H1 (cell line): ENCODE measurements around the gene FAM209B. TPM values are rescaled to one million over a fixed set of nuclear protein-coding genes. Genes with fewer than 3 reads are reported as not detected.

Source experiments
- CTCF ChIA-PET: fragments of 300-600 bp; sonication (Branson Sonifier 250); formaldehyde crosslinking; loops from one replicate; lab custom pipeline; 2021; ENCODE audit not compliant: partially characterized antibody; lab: Charles Lee
- POLR2A ChIA-PET: fragments of 300-600 bp; sonication (Branson Sonifier 250); formaldehyde crosslinking; loops from one replicate; lab custom pipeline; 2021; ENCODE audit warnings: inconsistent platforms; ENCODE audit not compliant: partially characterized antibody; lab: Charles Lee
- DNase-seq, 2 experiments: peaks; one replicate each; pipeline versions ENCODE4 v3.0.0 to v3.0.0-alpha.2; 2010 to 2022; ENCODE audit warnings: low spot score in 2 of 2, low read depth in 1 of 2, mixed read lengths in 1 of 2
- FAIRE-seq: peaks from 2 replicates; lab custom pipeline; 2011; peaks lifted over from hg19 to GRCh38; lab: Jason Lieb, UNC
- H2AFZ ChIP-seq: 2 replicates; pipeline ENCODE4 v1.8.1; 2012; ENCODE audit warnings: low read length, inconsistent platforms
- H2AK5ac ChIP-seq: 2 replicates; pipeline ENCODE4 v1.6.1; 2013; ENCODE audit warnings: low read depth, low read length
- H2BK120ac ChIP-seq: replicated peaks from 2 replicates; pipeline ENCODE3; 2013; ENCODE audit warnings: low read depth, low read length, inconsistent platforms
- H2BK12ac ChIP-seq: 2 replicates; pipeline ENCODE4 v1.6.1; 2013; ENCODE audit warnings: low read depth, low read length
- H2BK15ac ChIP-seq: 2 replicates; pipeline ENCODE4 v1.6.1; 2013; ENCODE audit warnings: low read length
- H2BK20ac ChIP-seq: 2 replicates; pipeline ENCODE4 v1.6.1; 2013; ENCODE audit warnings: low read length
- H2BK5ac ChIP-seq: 2 replicates; pipeline ENCODE4 v1.6.1; 2013; ENCODE audit warnings: low read depth, low read length
- H3K14ac ChIP-seq: 2 replicates; pipeline ENCODE4 v1.6.1; 2013; ENCODE audit warnings: inconsistent platforms; ENCODE audit not compliant: insufficient read length
- H3K18ac ChIP-seq: 2 replicates; pipeline ENCODE4 v1.6.1; 2013; ENCODE audit warnings: low read length; ENCODE audit errors: extremely low read depth
- H3K23ac ChIP-seq: 2 replicates; pipeline ENCODE4 v1.6.1; 2013; ENCODE audit warnings: inconsistent platforms; ENCODE audit not compliant: insufficient read length
- H3K23me2 ChIP-seq: 2 replicates; pipeline ENCODE4 v1.6.1; 2013; ENCODE audit warnings: low read depth, low read length
- H3K27ac ChIP-seq: 2 replicates; pipeline ENCODE4 v1.6.1; 2011; ENCODE audit warnings: low read depth, low read length, inconsistent platforms
- H3K27me3 ChIP-seq, 4 experiments: replicated peaks in 1 of 4; 1 replicate in 1 of 4; 2 replicates in 3 of 4; pipeline versions ENCODE4 v1.6.1 to v1.8.1; 2011 to 2013; ENCODE audit warnings: low read length in 3 of 4, mild to moderate bottlenecking in 3 of 4, inconsistent platforms in 2 of 4, mixed read lengths in 2 of 4, moderate library complexity in 1 of 4; ENCODE audit not compliant: control insufficient read depth in 3 of 4, insufficient read depth in 3 of 4; ENCODE audit errors: extremely low read depth in 1 of 4
- H3K36me3 ChIP-seq, 4 experiments: 2 replicates each; pipeline versions ENCODE4 v1.6.1 to v1.8.1; 2011 to 2013; ENCODE audit warnings: mild to moderate bottlenecking in 4 of 4, low read length in 3 of 4, moderate library complexity in 2 of 4, control low read depth in 1 of 4, inconsistent platforms in 1 of 4; ENCODE audit not compliant: insufficient read depth in 4 of 4, control insufficient read depth in 2 of 4
- H3K4ac ChIP-seq: replicated peaks from 2 replicates; pipeline ENCODE3; 2013; ENCODE audit warnings: low read length, low read depth, mixed read lengths, inconsistent platforms; ENCODE audit not compliant: insufficient read length
- H3K4me1 ChIP-seq, 4 experiments: replicated peaks in 1 of 4; 1 replicate in 1 of 4; 2 replicates in 3 of 4; pipeline versions ENCODE4 v1.6.1 to v1.8.1; 2011 to 2013; ENCODE audit warnings: low read length in 3 of 4, inconsistent platforms in 2 of 4, mixed read lengths in 1 of 4; ENCODE audit not compliant: insufficient read depth in 4 of 4, control insufficient read depth in 3 of 4
- H3K4me2 ChIP-seq, 2 experiments: 2 replicates each; pipeline versions ENCODE4 v1.6.1 to v1.8.1; 2011 to 2013; ENCODE audit warnings: low read depth in 2 of 2, low read length in 2 of 2, control low read depth in 1 of 2, inconsistent platforms in 1 of 2, mild to moderate bottlenecking in 1 of 2; ENCODE audit not compliant: insufficient read depth in 1 of 2
- H3K4me3 ChIP-seq, 4 experiments: fragments of 200-600, 300-600 bp in 1 of 4; sonication (generic), shearing (Covaris generic), sonication (Bioruptor Twin) in 1 of 4; 2 replicates each; pipeline versions ENCODE4 v1.5.1 to v1.8.1; 2011 to 2016; ENCODE audit warnings: low read length in 4 of 4, low read depth in 3 of 4, control low read depth in 2 of 4, inconsistent platforms in 2 of 4, mild to moderate bottlenecking in 2 of 4, mixed read lengths in 1 of 4, moderate library complexity in 1 of 4; ENCODE audit not compliant: insufficient read depth in 2 of 4; ENCODE audit errors: extremely low read depth in 1 of 4
- H3K56ac ChIP-seq: replicated peaks from 2 replicates; pipeline ENCODE3; 2013; ENCODE audit warnings: low read depth, mild to moderate bottlenecking, mixed read lengths, low read length, inconsistent platforms; ENCODE audit not compliant: insufficient read length
- H3K79me1 ChIP-seq: 2 replicates; pipeline ENCODE4 v1.6.1; 2013; ENCODE audit warnings: low read depth, low read length, control low read depth
- H3K79me2 ChIP-seq, 2 experiments: 2 replicates each; pipeline versions ENCODE4 v1.6.1 to v1.8.1; 2012 to 2013; ENCODE audit warnings: low read length in 2 of 2, mild to moderate bottlenecking in 2 of 2, inconsistent platforms in 1 of 2; ENCODE audit not compliant: insufficient read depth in 2 of 2, control insufficient read depth in 1 of 2
- H3K9ac ChIP-seq, 4 experiments: replicated peaks in 1 of 4; 1 replicate in 1 of 4; 2 replicates in 3 of 4; pipeline versions ENCODE4 v1.6.1 to v1.8.1; 2011 to 2013; ENCODE audit warnings: low read depth in 3 of 4, low read length in 3 of 4, control low read depth in 2 of 4, mild to moderate bottlenecking in 2 of 4, moderate library complexity in 2 of 4, inconsistent platforms in 1 of 4; ENCODE audit errors: extremely low read depth in 1 of 4
- H3K9me3 ChIP-seq, 2 experiments: 2 replicates each; pipeline versions ENCODE4 v1.6.1 to v1.8.1; 2012 to 2013; ENCODE audit warnings: mild to moderate bottlenecking in 2 of 2, moderate library complexity in 2 of 2, control low read depth in 1 of 2, inconsistent platforms in 1 of 2, low read depth in 1 of 2, low read length in 1 of 2, mixed read lengths in 1 of 2; ENCODE audit not compliant: insufficient read depth in 2 of 2
- H4K20me1 ChIP-seq, 2 experiments: replicated peaks in 1 of 2; 2 replicates each; pipeline versions ENCODE3 to v1.8.1; 2011 to 2013; ENCODE audit warnings: inconsistent platforms in 2 of 2, low read length in 2 of 2, mild to moderate bottlenecking in 1 of 2; ENCODE audit not compliant: insufficient read depth in 2 of 2, control insufficient read depth in 1 of 2
- H4K5ac ChIP-seq: 2 replicates; pipeline ENCODE4 v1.6.1; 2013; ENCODE audit warnings: low read length, low read depth, mixed read lengths, inconsistent platforms; ENCODE audit not compliant: insufficient read length
- H4K8ac ChIP-seq: 2 replicates; pipeline ENCODE4 v1.8.0; 2013; ENCODE audit warnings: mild to moderate bottlenecking, moderate library complexity, low read length, inconsistent platforms; ENCODE audit not compliant: insufficient read depth; ENCODE audit errors: extremely low read depth
- H4K91ac ChIP-seq: replicated peaks from 2 replicates; pipeline ENCODE3; 2013; ENCODE audit warnings: low read length, mixed read lengths, inconsistent platforms; ENCODE audit not compliant: insufficient read length
- CHD2 ChIP-seq: IDR thresholded peaks from 2 replicates; pipeline ENCODE4 v1.6.1; 2012; ENCODE audit warnings: low read length, improper control_type of control experiment
- JUND ChIP-seq: IDR thresholded peaks from 2 replicates; pipeline ENCODE4 v1.6.1; 2011; ENCODE audit warnings: mild to moderate bottlenecking, improper control_type of control experiment, low read length
- KDM4A ChIP-seq: IDR thresholded peaks from one replicate; pipeline ENCODE4 v1.7.1; 2012; ENCODE audit warnings: low read depth, mild to moderate bottlenecking, moderate library complexity, low read length, inconsistent platforms; ENCODE audit not compliant: severe bottlenecking
- WGBS, 2 experiments: shearing (Covaris generic) in 1 of 2; methylation state at CpG; one replicate each; pipeline versions ENCODE4 v1.1.6 to v1.1.7; 2013 to 2015; ENCODE audit warnings: low lambda C conversion rate in 2 of 2, mixed read lengths in 2 of 2, inconsistent platforms in 1 of 2, low coverage in 1 of 2, missing lambda C conversion rate in 1 of 2; ENCODE audit not compliant: insufficient replicate concordance in 2 of 2, insufficient coverage in 1 of 2, insufficient read length in 1 of 2; ENCODE audit errors: extremely low coverage in 1 of 2, missing lambda C conversion rate in 1 of 2; 5-methylcytosine and 5-hydroxymethylcytosine counted together
- polyA plus RNA-seq, 7 experiments: library from polyadenylated mRNA; depleted of rRNA in 3 of 7; stranded (reverse) in 5 of 7; unstranded in 2 of 7; fragments of >200 nt in 5 of 7; fragments of 200-250 nt in 2 of 7; gene quantifications; 1 replicate in 5 of 7; 2 replicates in 1 of 7; 4 replicates in 1 of 7; pipeline versions ENCODE4 v1.2.1 to v1.2.3, GENCODE V29; 2011 to 2013; ENCODE audit warnings: missing spikeins in 2 of 7, mixed read lengths in 2 of 7
- total RNA-seq: library from RNA; stranded (reverse); fragmentation: NEBNext Ultra II Directional; extraction: Animal tissue kit (Norgen Biotek cat#: 25700); gene quantifications from 2 replicates; pipeline ENCODE4 v1.2.1, GENCODE V29; 2021

The FAM209B gene
- total and polyA plus RNA-seq, 2 of the 8 experiments (the other 6 are each of a cell fraction or from before 2014, with no cell fraction given): 0.29 TPM; not detected in 1

DNA sequence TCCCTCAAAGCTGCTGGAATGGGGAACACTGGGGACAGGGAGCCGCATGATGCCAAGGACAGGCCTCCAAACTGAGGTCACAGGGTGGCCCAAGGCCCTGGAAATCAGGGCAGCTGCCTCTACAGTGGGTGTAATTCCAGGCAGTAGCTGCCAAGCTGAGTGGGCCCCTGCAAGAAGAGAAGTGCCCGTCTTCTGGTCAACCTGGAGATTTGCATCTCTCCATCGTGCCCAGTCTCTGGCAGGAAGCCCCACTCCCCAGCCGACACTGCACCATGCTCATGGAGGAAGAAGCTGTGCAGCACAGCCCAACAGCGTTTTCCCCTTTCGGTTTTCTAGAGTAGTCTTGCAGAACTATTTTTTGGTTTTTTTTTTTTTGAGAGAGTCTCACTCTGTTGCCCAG, 10.7 kb upstream of the FAM209B start:
- Histone ChIP-seq H3K79me2 (no peaks in the 10 kb centered on the region), H2BK15ac (no peak overlapping the region), H3K9me3 (peaks cover 7 to 21% of the 10 kb centered on the region in 2 experiments; a peak in 2 of 4 replicates), H3K4me3 (no peak overlapping the region), H2BK20ac (no peak overlapping the region), H3K18ac (no peak overlapping the region), H3K27ac (no peak overlapping the region), H3K56ac (no peak overlapping the region), H4K8ac (no peak overlapping the region), H4K20me1 (no peaks in the 10 kb centered on the region), H3K4me2 (no peak overlapping the region), H3K4me1 (no peaks in the 10 kb centered on the region), H3K4ac (no peak overlapping the region), H3K23ac (no peak overlapping the region), H2BK5ac (no peak overlapping the region), H2BK120ac (no peak overlapping the region), H2AK5ac (no peak overlapping the region), H3K9ac (no peak overlapping the region), H3K23me2 (no peaks in the 10 kb centered on the region), H3K27me3 (no peaks in the 10 kb centered on the region), H2BK12ac (no peak overlapping the region), H2AFZ (no peak overlapping the region), H4K91ac (no peak overlapping the region), H3K14ac (no peak overlapping the region), H4K5ac (no peak overlapping the region), H3K79me1 (no peaks in the 10 kb centered on the region), H3K36me3 (peaks cover 0 to 28% (median 21%) of the 10 kb centered on the region in 4 experiments; a peak in 6 of 8 replicates)
- 93% methylated on average over 3 of the region's 6 CpGs; no CpG with 5 or more reads in 1 of the 2 experiments for WGBS, 2 experiments
- DNase-seq (no peak), FAIRE-seq (no peak)
- POLR2A ChIA-PET: no interaction called here
- CTCF ChIA-PET: interaction anchor here (1.3 kb wide), 1 partner anchor 28 kb away, joined by 5 read pairs; no protein-coding TSS in a partner anchor
- TF ChIP-seq JUND: no peak
- TF ChIP-seq CHD2: no peak
- TF ChIP-seq KDM4A: no peak
